H54 (cell line): ENCODE data around the gene TTPAL.

Source experiments
- DNase-seq: peaks from one replicate; pipeline ENCODE4 v3.0.0; 2011; ENCODE audit warnings: low spot score, mixed read lengths; ENCODE audit not compliant: insufficient read length
- FAIRE-seq: peaks from 3 replicates; lab custom pipeline; 2011; peaks lifted over from hg19 to GRCh38; lab: Jason Lieb, UNC
- POLR2A ChIP-seq: IDR thresholded peaks from 2 replicates; pipeline ENCODE4 v1.6.1; 2011; ENCODE audit warnings: low read depth, mild to moderate bottlenecking, low read length

TTPAL gene

DNA sequence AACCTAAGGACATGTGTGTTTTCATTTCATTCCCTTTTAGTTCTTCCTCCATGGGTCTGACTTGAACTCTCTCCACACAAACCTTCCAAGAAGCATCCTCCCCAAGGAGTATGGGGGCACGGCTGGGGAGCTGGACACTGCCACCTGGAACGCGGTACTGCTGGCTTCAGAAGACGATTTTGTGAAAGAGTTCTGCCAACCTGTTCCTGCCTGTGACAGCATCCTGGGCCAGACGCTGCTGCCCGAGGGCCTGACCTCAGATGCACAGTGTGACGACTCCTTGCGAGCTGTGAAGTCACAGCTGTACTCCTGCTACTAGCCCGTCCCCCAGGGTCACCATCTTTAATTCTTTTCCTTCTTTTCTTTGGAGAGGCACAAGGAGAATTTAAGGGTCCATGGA lies 13.5 kb downstream of the TTPAL start:
- no peak for TF ChIP-seq POLR2A
- no peak for DNase-seq
- no peak for FAIRE-seq

DNA sequence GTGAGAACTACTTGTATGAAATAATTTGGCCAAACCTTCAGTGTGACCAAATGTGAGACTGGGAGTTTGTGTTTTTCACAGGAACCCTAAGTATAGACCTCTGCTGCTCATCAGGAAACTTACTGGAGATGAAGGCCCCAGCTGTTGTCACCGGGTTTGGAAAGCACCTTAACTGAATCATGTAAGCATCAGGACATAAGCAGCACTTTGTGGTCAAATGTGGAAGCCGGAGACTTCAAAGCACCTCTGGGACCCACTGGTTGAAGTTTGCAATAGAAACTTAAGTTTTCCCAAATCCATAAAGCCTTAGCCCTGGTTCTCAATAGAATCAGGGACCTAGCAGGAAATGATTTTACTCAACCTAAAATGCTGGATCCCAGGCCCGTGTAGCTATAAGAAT lies 14.3 kb downstream of the TTPAL start:
- TF ChIP-seq POLR2A: no peak

DNA sequence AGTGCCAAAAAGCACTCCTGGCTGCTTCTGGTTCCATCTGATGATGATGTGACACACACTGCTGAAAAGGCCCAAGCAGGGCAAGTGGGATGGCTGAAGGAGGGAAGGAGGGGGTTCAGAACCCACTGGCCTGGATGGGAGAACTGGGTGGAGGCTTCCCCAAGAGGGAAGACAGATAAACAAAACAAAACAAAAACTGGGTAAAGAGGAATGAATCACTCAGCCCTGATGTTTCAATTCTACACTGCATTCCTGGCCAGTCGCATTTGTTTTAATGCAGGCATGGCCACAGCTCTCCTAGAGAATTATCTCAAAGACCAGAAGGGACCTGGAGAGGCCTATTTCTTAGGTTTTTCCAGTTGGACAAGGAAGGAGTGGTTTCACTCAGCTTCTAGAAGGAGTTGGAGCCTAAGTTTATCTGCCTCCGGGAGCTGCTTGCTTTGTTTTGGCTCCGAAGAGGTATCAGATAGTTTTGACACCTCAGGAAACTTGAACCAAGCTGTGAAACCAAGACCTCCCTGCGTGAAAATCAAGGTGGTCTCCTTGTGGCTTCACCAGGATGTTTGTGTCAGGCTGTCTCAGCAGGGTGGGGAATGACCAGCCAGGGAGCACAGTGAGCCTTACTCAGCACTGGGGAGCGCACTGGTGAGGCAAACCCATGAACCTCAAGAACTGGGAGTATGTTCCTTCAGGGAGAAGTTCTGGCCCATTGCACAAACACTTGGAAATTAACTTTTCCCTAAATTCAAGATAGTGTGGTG lies 16.1 kb downstream of the TTPAL start:
- no peak for TF ChIP-seq POLR2A
- no peak for FAIRE-seq
- DNase-seq: no peak

More for the DNA sequence above, 14.3 kb downstream of the TTPAL start:
- DNase-seq (no peak), FAIRE-seq (no peak)

GRCh38 chr20:44494266-44494665 lies 18.6 kb downstream of the TTPAL start:
- FAIRE-seq (no peak), DNase-seq (no peak)
- TF ChIP-seq POLR2A: no peak

DNA sequence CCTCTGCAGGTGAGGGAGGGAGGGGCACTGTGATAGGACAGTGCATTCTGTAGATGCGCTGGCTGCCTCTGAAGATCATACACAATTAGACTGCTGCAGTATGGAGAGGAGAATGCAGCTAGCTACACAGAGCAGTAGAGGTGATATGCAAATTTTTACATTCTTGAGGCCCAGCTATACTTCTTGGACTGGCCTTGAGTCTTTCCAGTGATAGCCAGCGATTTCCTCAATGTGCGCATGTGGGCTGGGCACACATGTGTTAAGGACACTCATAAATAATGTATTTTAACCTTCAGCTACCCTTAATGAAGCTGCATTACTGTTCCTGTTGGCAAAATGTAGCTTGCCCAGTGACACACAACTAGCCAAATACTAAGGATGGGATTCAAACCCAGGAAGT lies 19.0 kb downstream of the TTPAL start:
- no peak for TF ChIP-seq POLR2A
- FAIRE-seq (no peak), DNase-seq (no peak)

DNA sequence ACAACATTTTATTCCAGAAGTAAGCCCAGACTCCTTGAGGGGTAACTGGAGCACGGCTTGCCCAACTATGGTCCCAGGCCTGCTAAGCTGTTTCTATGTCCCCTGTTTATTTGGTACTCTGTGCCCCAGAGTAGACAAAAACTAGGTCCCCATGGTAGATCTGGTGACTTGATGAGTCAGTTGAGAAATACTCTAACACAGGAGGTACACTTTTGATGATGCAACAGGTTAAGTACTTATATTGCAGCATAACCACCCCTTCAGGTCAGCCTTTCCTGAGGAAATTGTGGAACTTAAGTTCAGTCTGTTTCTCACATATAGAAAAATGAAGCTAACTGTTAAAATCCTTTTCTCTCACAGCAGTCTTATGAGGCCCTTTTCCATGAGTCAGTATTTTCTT lies 19.6 kb downstream of the TTPAL start:
- no peak for TF ChIP-seq POLR2A
- DNase-seq (no peak), FAIRE-seq (no peak)

GRCh38 chr20:44495802-44496481 lies 20.3 kb downstream of the TTPAL start:
- DNase-seq (peak; percentile 49), FAIRE-seq (peak; percentile 52)
- no peak for TF ChIP-seq POLR2A

DNA sequence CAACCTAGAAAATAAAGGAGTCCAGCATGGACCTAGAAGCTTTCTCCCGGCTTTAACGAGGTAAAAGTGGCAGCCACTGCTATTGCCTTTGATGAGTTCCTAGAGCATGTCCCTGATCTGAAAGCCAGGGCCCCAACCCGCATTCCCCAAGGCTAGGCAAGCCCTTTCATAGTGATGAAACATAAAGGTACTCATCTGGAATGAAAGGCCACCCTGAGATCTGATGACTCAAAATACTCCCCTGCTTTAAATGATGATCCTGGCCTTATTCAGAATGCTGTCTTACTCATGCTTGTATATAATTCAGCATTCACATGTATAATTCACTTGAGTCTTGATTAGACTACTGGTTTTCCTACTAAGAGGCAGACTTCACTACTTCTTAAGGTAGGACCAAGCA lies 21.3 kb downstream of the TTPAL start:
- TF ChIP-seq POLR2A: no peak
- DNase-seq (peak; percentile 58), FAIRE-seq (no peak)

DNA sequence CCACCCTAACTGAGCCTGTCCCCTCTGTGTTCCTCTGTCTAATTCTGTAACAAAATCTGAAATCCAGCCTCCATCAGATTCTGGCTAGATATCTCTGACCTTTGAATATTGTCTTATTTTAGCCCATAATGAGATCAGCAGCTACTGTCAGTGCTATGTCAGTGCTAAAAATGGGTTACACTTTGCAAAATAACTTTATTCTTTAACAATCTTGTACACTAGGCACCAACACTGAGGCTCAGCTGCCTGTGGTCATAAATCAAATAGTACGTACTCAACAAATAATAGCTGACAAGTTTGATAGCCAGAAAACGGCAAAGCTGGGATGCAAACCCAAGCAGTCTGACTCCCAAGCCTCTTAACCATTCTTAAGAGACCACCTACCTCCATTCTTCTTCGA lies 22.1 kb downstream of the TTPAL start:
- DNase-seq: no peak
- no peak for FAIRE-seq
- TF ChIP-seq POLR2A: no peak

- no peak for TF ChIP-seq POLR2A
- DNase-seq (no peak), FAIRE-seq (no peak)
Measured at GRCh38 chr20:44500221-44500620, 24.5 kb downstream of the TTPAL start.

GRCh38 chr20:44501448-44501847 lies 25.8 kb downstream of the TTPAL start:
- DNase-seq (no peak), FAIRE-seq (no peak)
- no peak for TF ChIP-seq POLR2A

- DNase-seq: no peak
- no peak for TF ChIP-seq POLR2A
- FAIRE-seq: no peak
Measured at GRCh38 chr20:44502968-44503367, 27.3 kb downstream of the TTPAL start.

GRCh38 chr20:44504402-44505307 lies 29.0 kb downstream of the TTPAL start:
- FAIRE-seq (no peak), DNase-seq (no peak)
- no peak for TF ChIP-seq POLR2A

GRCh38 chr20:44509762-44510161 lies 34.1 kb downstream of the TTPAL start:
- DNase-seq: no peak
- no peak for FAIRE-seq
- no peak for TF ChIP-seq POLR2A

GRCh38 chr20:44513871-44514270 lies 38.2 kb downstream of the TTPAL start:
- no peak for TF ChIP-seq POLR2A
- no peak for FAIRE-seq
- no peak for DNase-seq
